HEK293T (cell line): ENCODE measurements around the gene VDR.
A peak's percentile ranks its signal among the peaks of the same experiment; 100 is the strongest.

ENCODE experiments used
- CTCF ChIA-PET: fragments of 350-600 bp; formaldehyde crosslinking; extraction: SDS; loops from one replicate; lab custom pipeline; 2021; ENCODE audit warnings: antibody characterized with exemption, inconsistent platforms; lab: Yijun Ruan, JAX
- POLR2A ChIA-PET: fragments of 350-600 bp; formaldehyde crosslinking; extraction: SDS; loops from one replicate; lab custom pipeline; 2020; ENCODE audit warnings: antibody characterized with exemption, inconsistent platforms; lab: Yijun Ruan, JAX
- DNase-seq: peaks from one replicate; pipeline ENCODE4 v3.0.0; 2012; ENCODE audit warnings: mixed read lengths; ENCODE audit errors: extremely low spot score
- ARNT ChIP-seq: fragments of 450-650 bp; IDR thresholded peaks from 2 replicates; pipeline ENCODE4 v1.6.1; 2017; ENCODE audit warnings: mild to moderate bottlenecking
- BHLHE40 ChIP-seq: fragments of 450-650 bp; IDR thresholded peaks from 2 replicates; pipeline ENCODE4 v1.6.1; 2016; ENCODE audit warnings: mild to moderate bottlenecking, moderate library complexity, borderline replicate concordance
- CTBP1 ChIP-seq: fragments of 450-650 bp; IDR thresholded peaks from 2 replicates; pipeline ENCODE4 v1.6.1; 2016; ENCODE audit warnings: borderline replicate concordance
- ELF4 ChIP-seq: fragments of 450-650 bp; IDR thresholded peaks from 2 replicates; pipeline ENCODE4 v1.6.1; 2017; ENCODE audit warnings: antibody characterized with exemption
- FOXA1 ChIP-seq: fragments of 450-650 bp; IDR thresholded peaks from 2 replicates; pipeline ENCODE4 v1.6.1; 2016; ENCODE audit warnings: mild to moderate bottlenecking
- FOXK2 ChIP-seq: fragments of 450-650 bp; IDR thresholded peaks from 2 replicates; pipeline ENCODE4 v1.6.1; 2016; ENCODE audit warnings: mild to moderate bottlenecking
- FOXM1 ChIP-seq: fragments of 450-650 bp; IDR thresholded peaks from 2 replicates; pipeline ENCODE4 v1.6.1; 2017; ENCODE audit warnings: mild to moderate bottlenecking, borderline replicate concordance
- HDGF ChIP-seq: fragments of 450-650 bp; IDR thresholded peaks from 2 replicates; pipeline ENCODE4 v1.6.1; 2017; ENCODE audit warnings: antibody characterized with exemption, borderline replicate concordance
- L3MBTL2 ChIP-seq: fragments of 450-650 bp; conservative IDR thresholded peaks from 2 replicates; pipeline ENCODE4 v1.6.1; 2016; ENCODE audit warnings: mild to moderate bottlenecking
- LEF1 ChIP-seq: fragments of 450-650 bp; IDR thresholded peaks from 2 replicates; pipeline ENCODE4 v1.6.1; 2017; ENCODE audit warnings: mild to moderate bottlenecking, borderline replicate concordance
- NFRKB ChIP-seq: fragments of 450-650 bp; IDR thresholded peaks from 2 replicates; pipeline ENCODE4 v1.6.1; 2016; ENCODE audit warnings: mild to moderate bottlenecking, moderate library complexity
- SP1 ChIP-seq: fragments of 450-650 bp; IDR thresholded peaks from 2 replicates; pipeline ENCODE4 v1.6.1; 2017
- SUZ12 ChIP-seq: fragments of 450-650 bp; IDR thresholded peaks from 2 replicates; pipeline ENCODE4 v1.6.1; 2016; ENCODE audit warnings: mild to moderate bottlenecking
- TARDBP ChIP-seq: fragments of 450-650 bp; IDR thresholded peaks from 2 replicates; pipeline ENCODE4 v1.6.1; 2016
- ZNF384 ChIP-seq: fragments of 450-650 bp; IDR thresholded peaks from 2 replicates; pipeline ENCODE4 v1.6.1; 2016
- TF ChIP-seq, protein P1 (sequence below): fragments of 450-650 bp; IDR thresholded peaks from 2 replicates; pipeline ENCODE4 v1.6.1; 2016

The VDR gene

GRCh38 chr12:47820631-47821345, 84.0 kb downstream of the VDR start:
- TF ChIP-seq ZNF384 (no peak), HDGF (no peak), ARNT (no peak), FOXA1 (no peak), ELF4 (no peak), FOXM1 (no peak), BHLHE40 (no peak), TARDBP (no peak), FOXK2 (no peak), L3MBTL2 (no peak), LEF1 (no peak)
- TF ChIP-seq, protein P1, sequence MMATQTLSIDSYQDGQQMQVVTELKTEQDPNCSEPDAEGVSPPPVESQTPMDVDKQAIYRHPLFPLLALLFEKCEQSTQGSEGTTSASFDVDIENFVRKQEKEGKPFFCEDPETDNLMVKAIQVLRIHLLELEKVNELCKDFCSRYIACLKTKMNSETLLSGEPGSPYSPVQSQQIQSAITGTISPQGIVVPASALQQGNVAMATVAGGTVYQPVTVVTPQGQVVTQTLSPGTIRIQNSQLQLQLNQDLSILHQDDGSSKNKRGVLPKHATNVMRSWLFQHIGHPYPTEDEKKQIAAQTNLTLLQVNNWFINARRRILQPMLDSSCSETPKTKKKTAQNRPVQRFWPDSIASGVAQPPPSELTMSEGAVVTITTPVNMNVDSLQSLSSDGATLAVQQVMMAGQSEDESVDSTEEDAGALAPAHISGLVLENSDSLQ: no peak
- POLR2A ChIA-PET: interaction anchor here (1.1 to 3.0 kb wide), 8 partner anchors 8 to 115 kb away, joined by 3 to 14 read pairs (median 6); partner anchors contain the start of gene RPAP3
- CTCF ChIA-PET: interaction anchor here (0.8 to 1.4 kb wide), 2 partner anchors 8 to 18 kb away, joined by 3 to 4 read pairs; no protein-coding TSS in a partner anchor
- DNase-seq: peak; percentile 41

DNA sequence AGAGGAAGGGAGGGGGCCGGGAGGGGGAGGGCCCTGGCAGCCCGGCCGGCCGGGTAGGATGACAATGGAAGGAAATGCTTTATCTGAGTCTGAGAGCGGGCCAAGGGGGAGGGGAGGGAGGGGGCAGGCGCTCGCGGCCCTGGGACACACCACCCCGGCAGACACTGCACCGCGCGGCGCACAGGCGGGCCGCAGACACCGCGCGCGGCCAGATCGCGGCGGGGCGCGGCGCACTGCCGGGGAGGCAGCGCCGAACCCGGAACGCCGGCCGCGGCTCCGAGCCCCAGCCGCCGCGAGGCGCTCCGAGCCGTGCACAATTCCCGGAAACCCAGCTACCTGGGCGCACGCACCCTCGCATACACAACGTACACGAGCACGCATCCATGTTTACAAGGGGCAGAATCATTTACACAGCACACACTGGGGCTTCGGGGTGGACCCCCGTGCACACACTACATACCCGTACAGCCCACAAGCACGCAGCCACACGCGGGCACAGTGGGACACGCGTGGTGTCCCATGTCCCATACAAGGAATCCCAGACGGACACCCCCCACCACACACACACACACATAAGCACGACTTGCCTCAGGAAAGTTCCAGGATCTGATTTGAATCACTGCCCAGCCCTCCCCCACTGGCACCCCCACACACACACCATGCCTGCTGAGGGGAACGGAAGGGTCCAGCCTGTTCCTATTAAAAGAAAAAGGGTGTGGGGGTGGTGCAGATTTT, 84.7 kb downstream of the VDR start, which contains the start of gene HDAC7:
Gene HDAC7 (minus strand): TSS at position 8 of the 735 bp plus-strand sequence. CDS start 118 bp downstream, outside the sequence.
- POLR2A ChIA-PET: interaction anchor here (0.9 to 3.0 kb wide), 9 partner anchors 7 to 114 kb away, joined by 3 to 14 read pairs (median 4); partner anchors contain the start of gene RPAP3

DNA sequence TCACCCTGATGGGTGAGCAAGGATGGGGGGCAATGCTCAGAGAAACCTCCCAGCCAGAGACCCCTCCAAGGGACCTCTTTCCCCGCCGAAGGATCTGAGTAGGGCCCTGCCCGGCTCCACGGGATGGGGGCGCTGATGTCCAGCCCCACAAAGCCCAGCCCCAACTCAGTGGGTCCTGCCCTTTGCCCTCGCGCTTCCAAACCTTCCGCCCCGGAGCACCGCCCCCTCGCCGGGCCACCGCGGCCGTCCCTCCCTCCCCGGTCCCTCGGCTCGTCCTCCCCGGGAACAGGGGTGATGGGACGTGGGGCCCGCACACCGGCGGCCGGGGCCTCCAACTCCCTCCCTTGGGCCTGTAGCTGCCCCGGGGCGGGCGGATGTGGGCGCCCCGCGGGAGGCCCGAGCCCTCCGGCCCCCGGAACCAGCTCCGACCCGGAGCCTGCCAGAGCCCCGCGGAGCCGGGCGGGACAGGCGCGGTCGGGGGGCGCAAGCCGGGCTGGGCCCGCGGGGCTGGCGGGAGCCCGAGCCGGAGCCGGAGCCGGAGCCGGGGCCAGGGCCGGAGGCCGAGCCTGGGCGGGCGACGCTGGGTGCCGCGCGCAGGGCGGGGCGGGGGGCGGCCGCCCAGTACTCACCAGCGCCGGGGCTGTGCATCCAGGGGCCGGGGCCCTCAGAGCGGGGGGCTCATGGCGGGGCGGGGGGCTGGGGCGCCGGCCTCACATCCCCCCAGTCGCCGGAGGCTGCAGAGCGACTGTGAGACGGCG, 85.5 kb downstream of the VDR start:
- POLR2A ChIA-PET: interaction anchor here (0.9 to 3.0 kb wide), 7 partner anchors 9 to 49 kb away, joined by 3 to 11 read pairs (median 5); no protein-coding TSS in a partner anchor
- CTCF ChIA-PET: interaction anchor here (0.5 to 2.5 kb wide), 4 partner anchors 11 to 118 kb away, joined by 3 to 8 read pairs (median 4); no protein-coding TSS in a partner anchor
- TF ChIP-seq FOXM1: no peak
- no peak for TF ChIP-seq ZNF384
- TF ChIP-seq, protein P1: no peak
- no peak for TF ChIP-seq BHLHE40
- DNase-seq: peak; percentile 31

More for the DNA sequence above, 84.7 kb downstream of the VDR start, which contains the start of gene HDAC7:
- DNase-seq: peak; percentile 82
- TF ChIP-seq BHLHE40: no peak
- no peak for TF ChIP-seq FOXM1
- TF ChIP-seq CTBP1: no peak
- no peak for TF ChIP-seq L3MBTL2
- TF ChIP-seq ARNT: no peak
- TF ChIP-seq HDGF: no peak
- CTCF ChIA-PET: interaction anchor here (0.5 to 1.4 kb wide), 3 partner anchors 9 to 118 kb away, joined by 3 to 5 read pairs (median 4); no protein-coding TSS in a partner anchor

GRCh38 chr12:47818467-47819137, 86.2 kb downstream of the VDR start:
- no peak for DNase-seq
- ChIA-PET POLR2A (interaction anchor here (1.5 to 3.0 kb wide), 3 partner anchors 10 to 19 kb away, joined by 5 to 11 read pairs (median 10); no protein-coding TSS in a partner anchor), CTCF (interaction anchor here (1.0 to 2.5 kb wide), 3 partner anchors 11 to 17 kb away, joined by 3 to 8 read pairs (median 4); no protein-coding TSS in a partner anchor)
- TF ChIP-seq BHLHE40 (no peak), LEF1 (no peak), HDGF (no peak), NFRKB (no peak), ELF4 (no peak), L3MBTL2 (no peak), FOXK2 (no peak), ARNT (no peak), FOXA1 (no peak), SUZ12 (no peak), ZNF384 (no peak), CTBP1 (no peak), SP1 (no peak), TARDBP (no peak), FOXM1 (no peak)
- TF ChIP-seq, protein P1: no peak
